GM19397 (cell line): ENCODE measurements around the gene ENPP1.
A peak's percentile ranks its signal among the peaks of the same experiment; 100 is the strongest.
"Not testable (repeated sequence)": the region's sequence is repeated elsewhere in the genome, so short reads cannot be mapped to it uniquely, and the experiment has no call there.

ENCODE experiments used
- ATAC-seq: cut with Tn5 transposase; IDR thresholded peaks from one replicate; pipeline ENCODE4 v1.9.1; 2021; ENCODE audit warnings: mild to moderate bottlenecking, moderate library complexity; ENCODE audit not compliant: unreplicated experiment

Gene ENPP1

GRCh38 chr6:131911951-131912350, 104.1 kb downstream of the ENPP1 start:
- no peak for ATAC-seq

- ATAC-seq = no peak
Observed at GRCh38 chr6:131914234-131914633, 106.4 kb downstream of the ENPP1 start.

GRCh38 chr6:131914967-131915751, 107.3 kb downstream of the ENPP1 start:
- peak; percentile 82 for ATAC-seq

- not testable (repeated sequence) for ATAC-seq
Observed at GRCh38 chr6:131916091-131916796, 108.4 kb downstream of the ENPP1 start.

- no peak for ATAC-seq
Observed at GRCh38 chr6:131916847-131917246, 109.0 kb downstream of the ENPP1 start.

- no peak for ATAC-seq
Observed at GRCh38 chr6:131917318-131917717, 109.5 kb downstream of the ENPP1 start.

- no peak for ATAC-seq
Observed at GRCh38 chr6:131917763-131918649, 110.2 kb downstream of the ENPP1 start.

- ATAC-seq = no peak
Observed at GRCh38 chr6:131918650-131919355, 111.0 kb downstream of the ENPP1 start.

GRCh38 chr6:131920656-131921055, 112.8 kb downstream of the ENPP1 start:
- no peak for ATAC-seq

- no peak for ATAC-seq
Observed at GRCh38 chr6:131923356-131923755, 115.5 kb downstream of the ENPP1 start.

- no peak for ATAC-seq
Observed at GRCh38 chr6:131924881-131925474, 117.2 kb downstream of the ENPP1 start.

- no peak for ATAC-seq
Observed at GRCh38 chr6:131929264-131929663, 121.4 kb downstream of the ENPP1 start.

- no peak for ATAC-seq
Observed at GRCh38 chr6:131929976-131930375, 122.2 kb downstream of the ENPP1 start.

- no peak for ATAC-seq
Observed at GRCh38 chr6:131931063-131931750, 123.4 kb downstream of the ENPP1 start.

- ATAC-seq = no peak
Observed at GRCh38 chr6:131936156-131936555, 128.3 kb downstream of the ENPP1 start.

GRCh38 chr6:131937226-131937625, 129.4 kb downstream of the ENPP1 start:
- ATAC-seq = no peak

- no peak for ATAC-seq
Observed at GRCh38 chr6:131937703-131938631, 130.1 kb downstream of the ENPP1 start.
